Stimulated activated CD8-positive, alpha-beta memory T cell treated with anti-CD3 and anti-CD28 coated beads, Interleukin-7, amount 100 ng/mL, for 4 hours (primary cell): ENCODE measurements around the gene ST8SIA4.
A peak's percentile ranks its signal among the peaks of the same experiment; 100 is the strongest.

ENCODE experiments used
- DNase-seq, 2 donors: peaks; one replicate each; pipeline ENCODE4 v3.0.0-alpha.2; 2020; ENCODE audit warnings: low read depth in 2 of 2

Gene ST8SIA4, protein sequence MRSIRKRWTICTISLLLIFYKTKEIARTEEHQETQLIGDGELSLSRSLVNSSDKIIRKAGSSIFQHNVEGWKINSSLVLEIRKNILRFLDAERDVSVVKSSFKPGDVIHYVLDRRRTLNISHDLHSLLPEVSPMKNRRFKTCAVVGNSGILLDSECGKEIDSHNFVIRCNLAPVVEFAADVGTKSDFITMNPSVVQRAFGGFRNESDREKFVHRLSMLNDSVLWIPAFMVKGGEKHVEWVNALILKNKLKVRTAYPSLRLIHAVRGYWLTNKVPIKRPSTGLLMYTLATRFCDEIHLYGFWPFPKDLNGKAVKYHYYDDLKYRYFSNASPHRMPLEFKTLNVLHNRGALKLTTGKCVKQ

DNA sequence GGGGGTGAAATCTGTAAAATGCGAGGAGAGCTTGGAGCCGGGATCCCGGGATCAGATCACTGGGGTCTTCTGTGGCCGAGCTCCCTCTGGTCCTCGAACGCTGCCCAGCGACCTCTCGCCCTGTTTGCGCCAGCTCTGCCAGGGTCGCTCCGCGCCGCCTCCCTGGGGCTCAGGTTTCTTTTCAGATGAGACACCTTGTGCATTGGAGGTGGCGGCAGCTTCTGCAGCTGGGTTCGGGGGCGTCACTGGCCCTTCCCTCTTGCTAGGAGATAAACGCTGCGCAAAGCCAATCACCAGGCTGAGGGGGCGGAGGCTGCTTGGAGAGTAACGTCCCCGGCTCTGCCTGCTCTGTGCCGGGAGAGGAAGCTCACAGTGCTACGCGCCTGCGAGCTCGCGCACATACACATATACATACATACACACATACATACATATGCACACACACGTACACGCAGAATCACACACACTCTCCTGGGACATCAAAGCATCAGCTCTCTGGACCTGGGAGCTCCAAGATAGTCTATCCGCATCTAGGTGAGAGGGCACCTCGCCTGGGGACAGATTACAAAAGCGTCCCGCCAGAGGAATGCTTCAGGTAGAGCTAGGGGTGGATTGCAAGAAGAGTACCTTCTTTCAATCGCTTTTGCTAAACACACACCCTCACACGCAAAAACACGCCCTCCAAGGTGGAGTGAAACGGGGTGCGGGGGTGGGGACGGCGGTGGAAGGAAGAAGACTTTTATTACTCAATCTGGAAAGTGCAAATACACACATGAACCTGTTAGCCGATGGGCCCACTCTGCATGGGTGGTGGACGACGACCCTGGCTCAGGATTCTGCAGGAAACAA, at the start of gene ST8SIA4:
TSS of gene ST8SIA4 (minus strand) at position 244 of the 849 bp plus-strand sequence. CDS start 327 bp downstream, outside the sequence.
- DNase-seq, result peak; percentile 87 to 89

DNA sequence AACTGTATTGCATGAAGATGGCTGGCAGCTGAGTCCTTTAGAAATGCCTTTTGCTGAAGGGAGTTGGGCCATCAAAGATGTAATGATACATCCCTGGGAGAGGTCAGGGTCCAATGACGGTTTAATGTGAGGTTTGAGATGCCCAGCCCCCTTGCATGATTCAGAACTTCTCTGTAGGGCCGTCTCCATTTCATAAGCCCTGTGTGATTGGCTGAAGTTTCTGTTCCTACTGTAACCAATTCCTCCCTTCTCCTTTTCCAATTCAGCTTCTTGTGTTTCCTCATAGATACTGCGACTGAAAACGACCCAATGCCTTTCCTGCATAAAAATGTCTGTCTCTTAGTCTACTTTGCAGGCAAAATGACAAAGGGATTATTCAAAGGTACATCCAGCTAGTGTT, 47.9 kb upstream of the ST8SIA4 start:
- DNase-seq, result no peak

DNA sequence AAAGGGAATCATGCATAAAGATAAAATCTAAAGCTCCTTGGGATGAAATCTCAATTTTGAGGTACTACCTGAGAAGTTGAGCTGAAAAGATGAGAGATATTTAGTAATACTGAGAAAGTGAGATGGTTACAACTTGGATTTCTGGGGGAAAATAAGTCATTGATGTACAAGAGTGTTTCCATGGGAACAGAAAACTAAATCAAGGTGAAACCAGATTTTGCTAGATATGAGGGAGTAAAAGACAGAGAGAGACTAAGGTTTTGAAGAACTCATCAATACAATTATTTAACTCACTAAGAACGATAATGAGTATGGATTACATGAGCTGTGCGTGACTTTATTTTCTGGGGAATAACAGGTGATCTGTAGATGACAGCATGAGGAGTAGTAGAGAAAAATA, 10.2 kb upstream of the ST8SIA4 start:
- DNase-seq, result no peak

DNA sequence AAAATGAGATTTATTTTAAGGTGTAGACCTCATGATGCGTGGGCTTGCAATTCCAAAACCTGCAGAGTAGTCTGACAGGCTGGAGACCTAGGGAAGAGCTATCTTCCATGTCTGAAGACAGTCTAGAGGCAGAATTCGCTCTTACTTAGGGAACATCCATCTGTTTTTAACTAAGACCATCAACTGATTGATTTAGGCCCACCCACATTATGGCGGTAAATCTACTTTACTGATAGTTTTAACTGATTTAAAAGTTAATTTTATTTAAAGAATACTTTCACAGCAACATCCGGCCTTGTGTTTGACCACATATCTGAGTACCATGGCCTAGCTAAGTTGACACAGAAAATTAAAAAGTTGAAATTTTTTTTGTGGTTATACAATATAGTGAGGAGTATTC, 6.0 kb upstream of the ST8SIA4 start:
- no peak for DNase-seq

DNA sequence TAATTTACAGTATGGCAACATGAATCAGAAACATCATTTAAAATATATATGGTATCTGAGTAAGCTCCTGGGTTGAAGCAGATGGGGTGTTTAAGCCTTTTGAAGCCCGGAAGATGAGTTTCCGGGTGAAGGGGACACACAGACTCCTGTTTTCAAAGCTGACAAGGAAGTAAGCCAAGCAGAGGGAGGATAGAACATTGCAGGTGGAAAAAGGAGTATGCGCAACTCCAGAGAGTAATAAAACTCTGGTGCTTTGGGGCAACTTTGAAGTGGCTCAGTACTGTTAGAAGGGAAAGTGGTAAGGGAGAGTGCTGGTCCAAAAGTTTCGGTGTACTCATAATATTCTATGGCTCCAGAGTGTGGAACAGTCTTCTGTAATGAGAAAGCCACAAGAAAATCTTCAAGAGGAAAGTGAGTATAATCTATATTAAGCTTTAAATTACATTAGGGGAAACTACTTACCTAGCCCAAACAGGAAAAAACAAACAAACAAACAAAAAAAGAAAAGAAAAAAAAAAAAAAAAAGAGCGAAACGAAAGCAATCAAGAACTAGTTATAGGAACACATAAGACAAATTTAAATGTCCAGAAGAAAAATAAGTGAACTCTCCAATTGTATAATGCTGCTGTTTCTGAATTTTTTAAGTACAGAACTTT, 2.3 kb upstream of the ST8SIA4 start:
- DNase-seq, result no peak

DNA sequence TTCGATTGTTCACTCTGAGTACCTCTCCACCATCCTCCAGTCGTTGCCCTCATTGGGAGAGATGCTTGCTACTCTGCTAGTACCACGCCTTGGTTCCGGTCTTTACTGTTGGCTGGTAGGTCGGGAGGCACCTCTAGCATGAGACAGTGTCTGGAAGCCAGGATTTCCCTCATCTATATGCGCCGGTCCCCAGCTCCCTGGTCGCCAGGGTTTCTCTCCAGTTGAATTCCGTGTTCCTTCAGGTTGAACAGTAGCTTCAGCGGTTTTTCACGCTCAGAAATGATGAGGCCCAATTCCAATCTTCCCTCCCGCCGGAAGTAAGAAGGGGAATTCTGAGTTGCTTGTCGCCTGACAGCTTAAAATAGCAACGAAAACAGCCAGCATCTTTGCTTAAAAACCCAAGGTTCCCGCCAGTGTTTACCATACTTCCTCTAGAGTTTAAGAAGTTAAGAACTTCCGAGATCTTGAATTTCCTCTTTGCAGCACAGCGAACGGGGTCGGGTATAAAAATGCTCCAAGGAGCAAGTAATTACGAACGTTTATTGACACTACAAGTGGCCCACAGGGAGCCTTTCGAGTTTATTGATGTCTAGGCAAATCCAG, 1.3 kb upstream of the ST8SIA4 start:
- DNase-seq, result no peak

DNA sequence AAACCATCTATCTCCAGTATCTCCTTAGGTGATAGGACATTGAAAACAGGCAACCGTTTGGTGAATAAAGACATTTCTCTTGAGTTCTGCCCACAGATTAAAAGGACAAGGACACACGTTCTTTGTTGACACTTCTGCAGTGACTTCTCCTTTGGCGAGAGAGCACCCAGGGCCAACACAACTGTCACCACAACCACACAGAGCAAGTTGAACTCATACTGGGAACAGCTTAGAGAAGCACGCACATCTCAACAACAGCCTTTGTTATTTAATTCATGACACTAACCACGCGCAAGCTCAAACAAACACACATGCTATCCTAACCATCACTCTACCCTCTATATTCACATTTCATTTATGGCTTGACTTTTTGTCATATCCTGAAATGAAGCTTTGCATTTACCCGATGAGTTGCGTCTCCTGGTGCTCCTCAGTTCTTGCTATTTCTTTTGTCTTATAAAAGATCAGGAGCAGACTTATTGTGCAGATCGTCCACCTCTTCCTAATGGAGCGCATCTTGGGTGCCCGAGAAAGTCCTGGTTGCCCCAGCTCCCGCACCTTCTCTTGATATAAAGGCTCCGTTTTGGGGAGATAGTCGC, 543 bp downstream of the ST8SIA4 start:
- DNase-seq, result no peak

DNA sequence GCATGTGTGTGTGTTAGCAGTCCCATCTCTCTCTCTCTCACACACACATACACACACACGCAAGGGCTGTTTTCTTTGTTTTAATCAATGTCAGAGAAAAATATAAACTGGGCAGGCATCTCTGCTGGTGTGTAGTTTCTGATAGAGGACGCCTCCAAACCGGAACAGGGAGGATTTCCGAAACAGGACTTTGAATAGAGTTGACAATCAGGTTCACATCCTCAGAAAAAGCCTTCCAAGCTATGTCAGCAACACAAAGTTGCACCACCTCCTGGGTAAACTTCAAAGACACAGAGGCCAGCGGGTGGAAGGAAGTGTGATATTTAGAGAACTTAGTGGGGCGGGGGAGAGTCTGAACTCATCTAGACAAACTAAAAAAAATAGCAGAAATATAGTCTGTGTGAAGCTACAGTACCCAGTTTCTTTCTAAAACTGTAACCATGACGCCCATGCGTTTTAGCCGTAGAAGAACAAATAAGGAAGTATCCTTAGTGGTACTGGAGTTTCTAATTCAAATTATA, 1.2 kb downstream of the ST8SIA4 start:
- peak in 1 of 2 donors; percentile 45 for DNase-seq

DNA sequence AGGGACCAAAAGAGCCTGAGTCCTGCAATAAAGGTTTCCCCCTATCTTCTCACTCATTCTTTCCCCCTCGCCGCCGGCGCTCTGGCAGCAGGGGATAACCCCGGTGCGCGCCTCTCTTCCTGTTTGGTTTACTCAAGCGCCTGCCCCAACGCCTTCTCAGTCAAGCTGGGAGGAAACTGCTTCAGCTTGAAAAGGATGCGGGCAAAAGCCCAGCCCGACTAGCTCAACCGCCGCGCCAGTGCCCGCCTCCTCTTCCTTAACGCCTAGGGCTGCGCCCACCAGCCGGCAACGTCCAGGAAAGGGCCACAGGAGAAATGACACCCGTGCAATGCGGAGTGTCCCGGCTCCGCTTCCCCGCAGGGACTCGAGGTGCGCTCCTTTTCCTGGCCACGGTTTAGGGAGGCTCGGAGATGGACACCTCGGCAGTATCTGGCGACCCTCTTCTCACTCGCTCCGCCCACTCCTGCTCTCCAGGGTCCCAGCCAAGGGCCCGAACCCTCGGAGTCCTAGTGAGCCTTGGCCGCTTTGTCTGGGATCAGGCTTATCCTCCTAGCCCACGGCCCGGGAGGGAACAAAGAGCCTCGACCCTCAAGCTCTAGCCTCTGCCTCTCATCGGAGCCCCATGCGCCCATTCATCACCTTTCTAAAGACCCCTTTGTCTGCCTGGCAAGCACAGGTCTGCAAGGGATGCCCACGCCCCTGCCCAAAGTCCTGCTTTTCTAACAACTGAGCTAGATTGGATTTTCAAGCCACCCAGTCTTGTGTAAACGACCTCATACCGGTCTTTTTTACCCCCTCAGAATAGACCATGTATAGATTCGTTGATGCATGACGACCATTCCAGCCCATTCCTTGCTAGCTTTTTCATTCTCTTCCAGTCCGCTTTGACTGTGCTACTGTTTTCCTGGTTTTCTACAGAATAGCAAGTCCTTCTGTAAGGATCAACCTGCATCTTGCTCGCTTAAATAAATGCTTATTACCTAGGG, 2.0 kb downstream of the ST8SIA4 start:
- DNase-seq, result peak; percentile 92 to 94

DNA sequence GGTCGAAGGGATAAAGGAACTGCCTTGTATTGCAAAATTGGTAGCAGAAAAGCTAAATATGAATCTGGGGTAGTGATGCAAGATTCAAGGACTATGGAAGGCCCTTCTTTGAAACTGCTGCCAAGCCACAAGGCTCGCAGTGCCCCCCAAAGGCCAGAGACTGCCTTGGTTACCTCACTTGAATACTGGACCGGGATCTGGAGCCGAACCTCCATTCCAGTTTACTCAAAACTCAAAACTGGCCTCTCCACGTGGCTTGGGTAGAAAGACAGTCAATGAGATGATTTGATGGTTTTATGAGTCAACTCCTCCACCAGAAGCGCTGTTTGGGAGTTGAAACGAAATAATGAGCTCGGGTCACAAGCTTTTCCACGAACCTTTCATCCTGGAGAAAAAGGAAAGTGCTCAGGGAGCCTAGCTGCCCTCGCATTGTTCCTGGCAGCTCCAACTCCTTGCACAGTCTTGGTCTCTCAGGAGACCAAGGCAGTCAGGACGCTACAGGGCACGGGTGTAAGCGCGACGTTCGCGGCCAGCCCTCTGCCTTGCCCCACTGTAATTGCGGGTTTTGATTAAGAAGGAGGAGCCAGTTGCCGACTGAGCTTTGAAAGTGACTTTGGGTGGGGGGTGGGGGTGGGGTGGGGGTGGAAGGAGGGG, 2.8 kb downstream of the ST8SIA4 start:
- DNase-seq, result peak; percentile 40 to 65

DNA sequence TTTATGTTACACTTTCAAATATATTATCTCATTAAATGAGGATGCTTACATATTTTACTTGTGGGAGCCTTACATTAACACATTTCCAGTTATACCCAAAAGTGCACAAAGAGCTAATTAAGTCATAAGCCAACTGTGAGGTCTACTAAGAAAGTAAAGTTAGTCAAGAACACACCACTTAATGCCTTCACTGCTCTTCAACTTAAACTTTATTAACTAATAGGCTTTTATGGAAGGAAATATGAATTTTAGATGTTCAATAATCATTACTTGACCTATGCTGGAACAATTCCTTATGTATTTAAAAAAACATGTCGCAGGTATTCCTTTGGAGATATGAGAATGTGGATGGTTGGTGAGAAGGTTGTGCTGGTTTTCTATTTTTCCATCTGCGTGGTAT, 3.4 kb downstream of the ST8SIA4 start:
- no peak for DNase-seq

DNA sequence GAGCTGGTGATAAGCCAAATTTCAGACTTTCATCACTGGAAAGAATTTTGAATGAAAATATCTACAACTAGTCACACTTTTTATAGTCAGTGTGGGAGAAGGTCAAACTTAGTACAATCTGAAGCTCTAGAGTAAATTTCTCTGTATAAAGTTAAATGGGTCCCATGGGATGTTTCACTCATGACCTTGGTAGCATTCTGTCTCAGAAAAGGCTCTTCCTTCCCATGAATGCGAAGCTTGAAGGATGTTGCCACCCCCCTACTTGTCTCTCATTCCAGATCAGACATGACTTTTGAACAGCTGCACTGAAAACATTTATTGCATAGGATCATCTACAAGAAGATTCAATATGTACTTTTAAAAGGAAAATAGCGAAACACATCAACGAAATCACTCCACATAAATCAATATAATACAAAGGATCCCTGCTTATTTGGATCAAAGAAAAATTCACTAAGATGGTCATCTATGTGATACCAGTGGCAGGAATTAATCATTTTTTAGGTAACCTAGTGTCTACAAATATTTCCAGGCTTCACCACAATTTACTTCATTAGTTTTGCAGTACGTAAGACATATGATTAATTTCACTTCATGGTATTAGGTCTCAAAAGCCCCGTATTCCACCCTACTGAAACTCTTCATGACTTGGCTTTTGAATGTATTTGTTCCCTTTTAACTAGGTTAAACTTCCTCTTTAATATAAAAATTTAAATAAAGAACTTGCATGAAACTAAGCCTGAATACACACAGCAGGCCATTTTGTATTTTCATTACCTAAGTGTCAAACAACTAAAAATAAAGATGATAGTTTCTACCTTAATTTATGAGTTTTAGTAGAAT, 4.4 kb downstream of the ST8SIA4 start:
- DNase-seq, result no peak

DNA sequence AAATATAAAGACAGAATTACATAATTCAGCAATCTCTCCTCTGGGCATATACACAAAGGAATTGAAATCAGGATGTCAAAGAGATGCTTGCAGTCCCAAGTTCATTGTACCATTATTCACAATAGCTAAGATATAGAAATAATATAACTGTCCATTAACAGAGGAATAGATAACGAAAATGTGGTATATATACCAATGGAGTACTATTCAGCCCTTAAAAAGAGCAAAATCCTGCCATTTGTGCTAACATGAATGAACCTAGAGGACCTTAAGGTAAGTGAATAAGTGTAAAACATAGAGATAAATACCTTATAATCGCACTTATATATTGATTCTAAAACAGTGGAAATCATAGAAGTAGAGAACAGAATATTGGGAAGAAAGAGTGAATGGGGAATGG, 7.0 kb downstream of the ST8SIA4 start:
- DNase-seq, result no peak

DNA sequence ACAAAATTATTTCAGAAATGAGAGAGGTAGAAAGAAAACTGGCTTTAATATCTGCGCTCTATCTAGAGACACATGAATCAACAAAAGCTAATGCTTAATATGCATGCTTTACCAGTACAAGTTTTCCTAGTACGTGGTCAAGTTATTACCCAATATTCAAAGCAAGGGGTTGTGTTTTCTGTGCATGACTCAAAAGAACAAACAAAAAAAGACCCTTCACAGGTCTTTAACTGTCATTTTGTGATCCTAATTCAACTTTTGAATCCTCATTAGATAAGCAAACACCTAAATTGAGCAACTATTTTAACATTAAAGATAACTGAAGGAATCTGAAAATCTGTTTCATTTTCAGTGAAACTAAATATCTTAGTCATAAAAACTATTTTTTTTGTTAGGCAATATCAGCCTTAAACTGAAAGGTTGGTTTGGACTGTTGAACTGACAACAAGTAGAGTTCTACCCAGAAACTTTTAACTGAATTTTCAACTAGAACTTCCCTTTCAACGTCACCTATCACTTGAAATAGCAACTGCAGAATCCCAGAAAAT, 12.5 kb downstream of the ST8SIA4 start:
- DNase-seq, result no peak

DNA sequence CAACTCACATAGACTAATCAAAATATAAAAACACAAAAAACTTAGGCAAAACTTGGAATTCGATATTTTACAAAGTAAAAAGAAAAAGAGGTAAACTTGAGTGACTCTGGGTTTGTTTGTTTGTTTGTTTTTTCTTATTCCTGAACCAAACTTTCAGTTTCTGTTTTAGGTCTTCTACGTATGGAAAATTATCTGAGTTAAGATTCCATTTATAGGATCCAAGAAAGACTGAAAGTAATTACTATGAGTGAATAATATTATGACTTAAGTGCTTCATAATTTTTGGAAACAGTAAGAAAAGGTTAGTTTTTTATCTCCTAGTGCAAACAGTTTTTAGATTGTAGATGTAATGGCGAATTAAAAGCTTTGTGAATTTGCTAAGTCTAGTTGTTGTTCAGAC, 13.2 kb downstream of the ST8SIA4 start:
- no peak for DNase-seq

DNA sequence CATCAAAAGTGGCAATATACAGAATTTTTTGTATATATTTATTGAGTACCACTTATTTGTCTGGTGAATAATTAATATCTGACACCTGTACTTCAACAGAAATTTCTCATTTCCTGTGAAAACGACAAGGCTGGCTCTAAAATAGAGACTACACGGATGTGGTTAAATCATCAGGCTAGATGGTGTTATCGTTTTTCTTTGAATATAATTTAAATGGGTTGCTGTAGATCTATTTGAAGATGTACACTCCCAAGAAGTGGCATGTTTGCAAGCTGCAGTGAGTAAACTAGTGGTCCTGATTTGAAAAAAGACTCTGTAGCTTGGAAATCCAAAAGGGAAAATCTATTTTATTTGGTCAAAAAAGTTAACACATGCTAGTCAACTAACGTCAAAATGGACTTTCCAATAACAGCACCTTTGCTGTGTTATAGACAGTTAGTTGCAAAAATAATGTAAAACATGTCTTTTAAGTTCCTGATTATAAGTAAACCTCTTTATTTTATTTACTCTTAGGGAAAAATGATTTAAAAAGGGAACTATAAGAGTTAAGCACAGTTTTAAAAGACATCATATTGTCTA, 13.8 kb downstream of the ST8SIA4 start:
- no peak for DNase-seq

DNA sequence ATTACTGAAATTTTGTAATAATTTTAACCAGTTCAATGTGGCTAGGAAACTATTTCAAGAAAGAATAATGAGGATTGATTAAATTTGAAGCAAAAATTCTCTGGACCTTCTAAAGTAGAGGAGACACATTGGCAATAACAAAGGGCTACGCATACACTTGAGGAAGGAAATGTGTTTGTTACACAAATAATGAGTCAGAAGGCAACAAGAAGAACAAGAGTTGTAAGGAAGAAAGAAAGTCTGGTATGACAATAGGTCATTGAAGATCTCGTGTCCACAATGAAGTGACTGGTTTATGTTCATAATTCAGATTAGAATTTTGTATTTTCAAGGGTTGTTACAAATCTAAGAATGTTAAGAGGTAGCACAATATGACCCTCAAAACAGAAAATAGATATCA, 25.8 kb downstream of the ST8SIA4 start:
- no peak for DNase-seq
